Activated naive CD4-positive, alpha-beta T cell (primary cell): ENCODE results near the gene KLHL9.
"Not testable (repeated sequence)": the region's sequence is repeated elsewhere in the genome, so short reads cannot be mapped to it uniquely, and the experiment has no call there.

Experiments used
- DNase-seq, 4 experiments: peaks; one replicate each; lab custom pipeline; 2025; lab: John Stamatoyannopoulos, UW

Gene KLHL9

GRCh38 chr9:21334701-21335632 is at the start of gene KLHL9:
KLHL9 (minus strand) TSS chr9:21335404; CDS start chr9:21334859, 545 bp downstream.
- DNase-seq: peak; percentile 52 to 76 (median 70)

- no peak for DNase-seq
Observed at GRCh38 chr9:21383627-21384026, 48.4 kb upstream of the KLHL9 start.

GRCh38 chr9:21381448-21382339 is 46.5 kb upstream of the KLHL9 start:
- no peak for DNase-seq

GRCh38 chr9:21371467-21371866 is 36.3 kb upstream of the KLHL9 start:
- DNase-seq: not testable (repeated sequence)

GRCh38 chr9:21367957-21368356 is 32.8 kb upstream of the KLHL9 start, which contains the start of gene IFNA13:
IFNA13 (minus strand) TSS chr9:21368057; CDS start chr9:21368010, 47 bp downstream.
- DNase-seq: no peak

GRCh38 chr9:21367169-21367568 is 32.0 kb upstream of the KLHL9 start:
- DNase-seq: not testable (repeated sequence)

- DNase-seq: no peak
Observed at GRCh38 chr9:21362287-21362686, 27.1 kb upstream of the KLHL9 start.

GRCh38 chr9:21357479-21358460 is 22.6 kb upstream of the KLHL9 start:
- DNase-seq: no peak

GRCh38 chr9:21350787-21351186 is 15.6 kb upstream of the KLHL9 start, which contains the start of gene IFNA6:
IFNA6 (minus strand) TSS chr9:21350887; CDS start chr9:21350887, 0 bp downstream.
- DNase-seq: no peak

GRCh38 chr9:21348430-21348970 is 13.3 kb upstream of the KLHL9 start:
- no peak for DNase-seq

GRCh38 chr9:21340735-21341134 is 5.5 kb upstream of the KLHL9 start:
- no peak for DNase-seq

- DNase-seq: no peak
Observed at GRCh38 chr9:21336457-21336856, 1.3 kb upstream of the KLHL9 start.

- DNase-seq: no peak
Observed at GRCh38 chr9:21333226-21333625, 2.0 kb downstream of the KLHL9 start.

- DNase-seq: no peak
Observed at GRCh38 chr9:21331676-21332402, 3.4 kb downstream of the KLHL9 start.

GRCh38 chr9:21326526-21327139 is 8.6 kb downstream of the KLHL9 start:
- no peak for DNase-seq

- DNase-seq: no peak
Observed at GRCh38 chr9:21324047-21324446, 11.2 kb downstream of the KLHL9 start.

- no peak for DNase-seq
Observed at GRCh38 chr9:21322911-21323461, 12.2 kb downstream of the KLHL9 start.

GRCh38 chr9:21320465-21320864 is 14.7 kb downstream of the KLHL9 start:
- no peak for DNase-seq
